GM12891 (cell line): Measurements from ENCODE around the gene MICB.
"Not testable (repeated sequence)": the region's sequence is repeated elsewhere in the genome, so short reads cannot be mapped to it uniquely, and the experiment has no call there.

Source experiments
- DNase-seq: peaks from one replicate; pipeline ENCODE4 v3.0.0; 2011; ENCODE audit warnings: low spot score; ENCODE audit not compliant: insufficient read length
- FAIRE-seq: peaks from 2 replicates; lab custom pipeline; 2011; peaks lifted over from hg19 to GRCh38; lab: Jason Lieb, UNC
- PAX5 ChIP-seq: IDR thresholded peaks from 2 replicates; pipeline ENCODE4 v1.6.1; 2011; ENCODE audit warnings: low read length, moderate library complexity, mild to moderate bottlenecking; ENCODE audit not compliant: insufficient read depth, severe bottlenecking
- POLR2A ChIP-seq: IDR thresholded peaks from 2 replicates; pipeline ENCODE4 v1.6.1; 2011; ENCODE audit warnings: low read depth, low read length, control low read depth
- POLR2AphosphoS5 ChIP-seq: IDR thresholded peaks from 2 replicates; pipeline ENCODE4 v1.6.1; 2011; ENCODE audit warnings: low read depth, low read length, control low read depth
- POU2F2 ChIP-seq: IDR thresholded peaks from 2 replicates; pipeline ENCODE4 v1.6.1; 2011; ENCODE audit warnings: low read depth, mild to moderate bottlenecking, control low read depth, low read length, moderate library complexity
- SPI1 ChIP-seq: IDR thresholded peaks from 2 replicates; pipeline ENCODE4 v1.6.1; 2011; ENCODE audit warnings: low read depth, low read length, control low read depth
- TAF1 ChIP-seq: IDR thresholded peaks from 2 replicates; pipeline ENCODE4 v1.6.1; 2011; ENCODE audit warnings: low read depth, low read length, control low read depth

Gene MICB

GRCh38 chr6:31498748-31499147, 803 bp downstream of the MICB start:
- DNase-seq (no peak), FAIRE-seq (no peak)

GRCh38 chr6:31499648-31500047, 1.7 kb downstream of the MICB start:
- FAIRE-seq = not testable (repeated sequence)

More at GRCh38 chr6:31498748-31499147, 803 bp downstream of the MICB start:
- TF ChIP-seq PAX5 = no peak
- TF ChIP-seq POU2F2 = no peak
- no peak for TF ChIP-seq TAF1
- no peak for TF ChIP-seq SPI1
- no peak for TF ChIP-seq POLR2A
- TF ChIP-seq POLR2AphosphoS5 = no peak

GRCh38 chr6:31502586-31502985, 4.6 kb downstream of the MICB start:
- no peak for TF ChIP-seq POLR2A
- no peak for TF ChIP-seq SPI1
- TF ChIP-seq POLR2AphosphoS5 = no peak
- TF ChIP-seq POU2F2 = no peak
- no peak for TF ChIP-seq TAF1
- TF ChIP-seq PAX5 = no peak
- DNase-seq = no peak
- no peak for FAIRE-seq

More at GRCh38 chr6:31499648-31500047, 1.7 kb downstream of the MICB start:
- DNase-seq = not testable (repeated sequence)

- FAIRE-seq = not testable (repeated sequence)
Measured at GRCh38 chr6:31509036-31509435, 11.1 kb downstream of the MICB start.

GRCh38 chr6:31510007-31510406, 12.1 kb downstream of the MICB start:
- DNase-seq (no peak), FAIRE-seq (no peak)
- TF ChIP-seq POLR2AphosphoS5 = no peak
- TF ChIP-seq TAF1 = no peak
- no peak for TF ChIP-seq SPI1
- no peak for TF ChIP-seq PAX5
- TF ChIP-seq POLR2A = no peak
- TF ChIP-seq POU2F2 = no peak

More at GRCh38 chr6:31509036-31509435, 11.1 kb downstream of the MICB start:
- not testable (repeated sequence) for DNase-seq

GRCh38 chr6:31513456-31514165, 15.7 kb downstream of the MICB start:
- no peak for DNase-seq
- FAIRE-seq = no peak
- no peak for TF ChIP-seq PAX5
- no peak for TF ChIP-seq TAF1
- no peak for TF ChIP-seq POLR2A
- no peak for TF ChIP-seq SPI1
- TF ChIP-seq POU2F2 = no peak
- TF ChIP-seq POLR2AphosphoS5 = no peak

- no peak for DNase-seq
- FAIRE-seq = no peak
- TF ChIP-seq PAX5 (no peak), POLR2AphosphoS5 (no peak), POLR2A (no peak), TAF1 (no peak), POU2F2 (no peak), SPI1 (no peak)
Measured at GRCh38 chr6:31521835-31522234, 23.9 kb downstream of the MICB start.

- no peak for TF ChIP-seq POLR2A
- no peak for TF ChIP-seq POLR2AphosphoS5
- TF ChIP-seq PAX5 = no peak
- no peak for TF ChIP-seq TAF1
- TF ChIP-seq SPI1 = no peak
- TF ChIP-seq POU2F2 = no peak
- FAIRE-seq = no peak
- DNase-seq = no peak
Measured at GRCh38 chr6:31525553-31525931, 27.6 kb downstream of the MICB start.

GRCh38 chr6:31525932-31526591, 28.1 kb downstream of the MICB start:
- TF ChIP-seq PAX5 (no peak), POLR2A (no peak), TAF1 (no peak)
- no peak for FAIRE-seq
- no peak for DNase-seq

- no peak for DNase-seq
- no peak for FAIRE-seq
- TF ChIP-seq PAX5 (no peak), TAF1 (no peak), POU2F2 (no peak), POLR2AphosphoS5 (no peak), POLR2A (no peak; the same call in 1 of the 2 replicates), SPI1 (no peak)
Measured at GRCh38 chr6:31528307-31528777, 30.4 kb downstream of the MICB start.
